ENCODE results near the gene TRAF3IP1.
"Not testable (repeated sequence)": the region's sequence is repeated elsewhere in the genome, so short reads cannot be mapped to it uniquely, and the experiment has no call there.

TRAF3IP1 gene

GRCh38 chr2:238380785-238381184 is 60.5 kb downstream of the TRAF3IP1 start:
- no peak for DNase-seq (ENCODE audit: low spot score)

GRCh38 chr2:238381341-238382115 is 61.2 kb downstream of the TRAF3IP1 start:
- DNase-seq (ENCODE audit: low spot score), result no peak

- DNase-seq (ENCODE audit: low spot score), result no peak
Measured at GRCh38 chr2:238382381-238382781, 62.1 kb downstream of the TRAF3IP1 start.

- no peak for DNase-seq (ENCODE audit: low spot score)
Measured at GRCh38 chr2:238383135-238383534, 62.8 kb downstream of the TRAF3IP1 start.

- DNase-seq (ENCODE audit: low spot score), result no peak
Measured at GRCh38 chr2:238383743-238384380, 63.5 kb downstream of the TRAF3IP1 start.

- DNase-seq (ENCODE audit: low spot score), result no peak
Measured at GRCh38 chr2:238387332-238387731, 67.0 kb downstream of the TRAF3IP1 start.

- DNase-seq (ENCODE audit: low spot score), result no peak
Measured at GRCh38 chr2:238388794-238389193, 68.5 kb downstream of the TRAF3IP1 start.

- no peak for DNase-seq (ENCODE audit: low spot score)
Measured at GRCh38 chr2:238389988-238390589, 69.8 kb downstream of the TRAF3IP1 start.

- no peak for DNase-seq (ENCODE audit: low spot score)
Measured at GRCh38 chr2:238391042-238391689, 70.8 kb downstream of the TRAF3IP1 start.

- no peak for DNase-seq (ENCODE audit: low spot score)
Measured at GRCh38 chr2:238396663-238397062, 76.3 kb downstream of the TRAF3IP1 start.

- no peak for DNase-seq (ENCODE audit: low spot score)
Measured at GRCh38 chr2:238397356-238397755, 77.0 kb downstream of the TRAF3IP1 start.

GRCh38 chr2:238398577-238398976 is 78.3 kb downstream of the TRAF3IP1 start:
- no peak for DNase-seq (ENCODE audit: low spot score)

GRCh38 chr2:238399094-238399493 is 78.8 kb downstream of the TRAF3IP1 start:
- no peak for DNase-seq (ENCODE audit: low spot score)

- no peak for DNase-seq (ENCODE audit: low spot score)
Measured at GRCh38 chr2:238401551-238401950, 81.2 kb downstream of the TRAF3IP1 start.

GRCh38 chr2:238403632-238404405 is 83.5 kb downstream of the TRAF3IP1 start:
- no peak for DNase-seq (ENCODE audit: low spot score)

- DNase-seq (ENCODE audit: low spot score), result no peak
Measured at GRCh38 chr2:238404406-238405216, 84.3 kb downstream of the TRAF3IP1 start.

GRCh38 chr2:238405217-238405555 is 84.9 kb downstream of the TRAF3IP1 start:
- not testable (repeated sequence) for DNase-seq (ENCODE audit: low spot score)

- DNase-seq (ENCODE audit: low spot score), result no peak
Measured at GRCh38 chr2:238406221-238406997, 86.1 kb downstream of the TRAF3IP1 start.

- DNase-seq (ENCODE audit: low spot score), result no peak
Measured at GRCh38 chr2:238406998-238407285, 86.6 kb downstream of the TRAF3IP1 start.

GRCh38 chr2:238407566-238407965 is 87.2 kb downstream of the TRAF3IP1 start:
- DNase-seq (ENCODE audit: low spot score), result no peak
